G401 (cell line): ENCODE results near the gene XRN1. TPM values are rescaled to one million over a fixed set of nuclear protein-coding genes. Genes with fewer than 3 reads are reported as not detected.
"Not testable (repeated sequence)": the region's sequence is repeated elsewhere in the genome, so short reads cannot be mapped to it uniquely, and the experiment has no call there.

Experiments used
- DNase-seq: peaks from one replicate; pipeline ENCODE4 v3.0.0-alpha.2; 2015; ENCODE audit warnings: low spot score
- in situ Hi-C: cut with HindIII; loops from 2 replicates; pipeline ENCODE4 v1.10.0; 2016; ENCODE audit warnings: low sequenced_read_pairs, mixed read lengths
- total RNA-seq: library from RNA; depleted of rRNA; stranded (reverse); fragments of >200 nt; shearing (Covaris generic); gene quantifications from 2 replicates; pipeline ENCODE4 v1.2.3, GENCODE V29; 2014

Gene XRN1
- total RNA-seq, 1 experiment from 2014 or later = 7.7 TPM

DNA sequence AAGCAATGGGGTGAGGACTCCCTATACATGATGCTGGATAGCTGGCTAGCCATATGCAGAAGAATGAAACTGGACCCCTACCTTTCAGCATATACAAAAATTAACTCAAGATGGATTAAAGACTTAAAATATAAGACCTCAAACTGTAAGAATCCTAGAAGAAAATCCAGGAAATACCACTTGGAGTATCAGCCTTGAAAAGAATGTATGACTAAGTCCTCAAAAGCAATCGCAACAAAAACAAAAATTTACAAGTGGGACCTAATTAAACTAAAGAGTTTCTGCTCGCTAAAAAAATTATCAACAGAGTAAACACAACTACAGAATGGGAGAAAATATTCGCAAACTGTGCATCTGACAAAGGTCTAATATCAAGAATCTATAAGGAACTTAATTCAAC lies 94.3 kb downstream of the XRN1 start:
- in situ Hi-C loops = no loop called here
- DNase-seq = no peak

DNA sequence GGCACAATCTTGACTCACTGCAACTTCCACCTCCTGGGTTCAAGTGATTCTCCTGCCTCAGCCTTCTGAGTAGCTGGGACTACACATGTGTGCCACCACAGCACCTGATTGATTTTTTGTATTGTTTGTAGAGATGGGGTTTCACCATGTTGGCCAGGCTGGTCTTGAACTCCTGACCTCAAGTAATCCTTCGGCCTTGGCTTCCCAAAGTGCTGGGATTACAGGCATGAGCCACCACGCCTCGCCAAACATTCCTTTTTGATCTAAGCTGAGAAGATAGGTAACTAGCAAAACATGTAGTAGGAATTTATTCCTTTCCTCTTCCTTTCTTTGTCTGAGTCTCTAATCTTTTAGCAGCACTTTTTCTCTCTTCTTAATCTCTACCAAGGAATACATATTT lies 95.1 kb downstream of the XRN1 start:
- in situ Hi-C loops, DNase-seq: not testable (repeated sequence)

DNA sequence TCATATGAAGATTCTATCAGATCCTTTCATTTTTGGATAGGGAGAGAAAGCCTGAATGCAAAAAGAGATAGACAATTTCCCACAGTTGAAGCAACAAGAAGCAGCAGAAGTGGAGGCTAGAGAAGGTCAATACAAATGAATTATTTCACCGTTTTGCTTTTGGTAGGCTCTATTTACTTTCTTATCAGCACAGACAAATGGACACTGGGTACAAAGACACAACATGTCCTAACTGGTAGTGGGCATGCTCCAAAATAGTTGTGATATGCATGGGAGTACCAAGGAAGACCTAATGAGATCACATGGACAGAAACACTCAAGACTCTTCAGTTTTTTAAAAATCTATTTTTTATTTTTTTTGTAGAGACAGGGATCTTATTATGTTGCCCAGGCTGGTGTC lies 99.4 kb downstream of the XRN1 start:
- in situ Hi-C loops = no loop called here
- DNase-seq = no peak

DNA sequence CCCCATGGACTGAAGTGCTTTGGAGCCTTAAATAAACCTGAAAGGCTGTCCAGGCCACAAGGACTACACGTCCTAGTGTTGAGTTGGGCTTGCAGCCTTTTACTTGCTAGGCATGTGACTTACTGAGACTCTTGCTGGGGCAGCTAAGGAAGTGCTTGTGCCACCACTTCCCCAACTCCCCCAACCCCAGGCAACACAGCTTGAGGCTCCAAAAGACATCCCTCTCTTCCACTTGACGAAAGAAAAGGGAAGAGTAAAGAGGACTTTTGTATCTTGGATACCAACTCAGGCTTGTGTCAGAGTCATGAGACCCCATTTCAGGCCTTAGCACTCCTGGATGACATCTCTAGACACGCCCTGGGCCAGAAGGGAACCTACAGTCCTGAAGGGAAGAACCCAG lies 109.8 kb downstream of the XRN1 start:
- no peak for DNase-seq
- in situ Hi-C loops = no loop called here

DNA sequence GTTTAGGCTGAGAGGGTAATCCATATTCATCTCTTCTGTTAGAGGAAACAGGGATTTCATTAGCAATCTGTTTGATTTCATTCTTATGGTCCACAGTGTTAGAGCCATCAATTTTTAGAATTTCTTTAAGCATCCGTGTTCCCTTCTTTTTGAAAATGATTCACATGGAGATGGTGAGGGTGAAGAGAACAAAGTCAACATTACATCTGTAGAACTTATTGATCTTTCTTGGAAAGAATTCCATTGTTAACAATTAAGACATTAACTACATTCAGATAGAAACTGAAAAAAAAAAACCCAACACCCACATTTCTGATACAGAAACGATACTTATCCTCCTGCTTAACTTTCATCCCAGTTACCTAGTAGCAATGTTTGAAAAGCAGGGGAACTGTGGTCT lies 115.4 kb downstream of the XRN1 start:
- DNase-seq = no peak
- in situ Hi-C loops = no loop called here

DNA sequence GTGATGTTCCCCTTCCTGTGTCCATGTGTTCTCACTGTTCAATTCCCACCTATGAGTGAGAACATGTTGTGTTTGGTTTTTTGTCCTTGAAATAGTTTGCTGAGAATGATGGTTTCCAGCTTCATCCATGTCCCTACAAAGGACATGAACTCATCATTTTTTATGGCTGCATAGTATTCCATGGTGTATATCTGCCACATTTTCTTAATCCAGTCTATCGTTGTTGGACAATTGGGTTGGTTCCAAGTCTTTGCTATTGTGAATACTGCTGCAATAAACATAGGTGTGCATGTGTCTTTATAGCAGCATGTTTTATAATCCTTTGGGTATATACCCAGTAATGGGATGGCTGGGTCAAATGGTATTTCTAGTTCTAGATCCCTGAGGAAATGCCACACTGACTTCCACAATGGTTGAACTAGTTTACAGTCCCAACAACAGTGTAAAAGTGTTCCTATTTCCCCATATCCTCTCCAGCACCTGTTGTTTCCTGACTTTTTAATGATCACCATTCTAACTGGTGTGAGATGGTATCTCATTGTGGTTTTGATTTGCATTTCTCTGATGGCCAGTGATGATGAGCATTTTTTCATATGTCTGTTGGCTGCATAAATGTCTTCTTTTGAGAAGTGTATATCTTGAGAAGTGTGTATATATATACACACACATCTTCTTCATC lies 123.4 kb downstream of the XRN1 start:
- in situ Hi-C loops, DNase-seq: not testable (repeated sequence)

DNA sequence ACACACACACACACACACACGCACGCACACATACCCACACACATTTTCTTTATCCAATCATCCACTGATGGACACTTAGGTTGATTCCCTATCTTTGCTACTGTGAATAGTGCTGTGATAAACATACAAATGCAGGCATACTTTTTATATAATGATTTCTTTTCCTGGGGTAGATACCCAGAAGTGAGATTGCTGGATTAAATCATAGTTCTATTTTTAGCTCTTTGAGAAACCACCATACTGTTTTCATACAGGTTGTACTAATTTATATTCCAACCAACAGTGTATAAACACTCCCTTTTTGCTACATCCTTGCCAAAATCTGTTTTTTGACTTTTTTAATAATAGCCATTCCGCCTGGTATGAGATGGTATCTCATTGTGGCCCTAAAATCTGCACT lies 127.9 kb downstream of the XRN1 start:
- no peak for DNase-seq
- in situ Hi-C loops = no loop called here

DNA sequence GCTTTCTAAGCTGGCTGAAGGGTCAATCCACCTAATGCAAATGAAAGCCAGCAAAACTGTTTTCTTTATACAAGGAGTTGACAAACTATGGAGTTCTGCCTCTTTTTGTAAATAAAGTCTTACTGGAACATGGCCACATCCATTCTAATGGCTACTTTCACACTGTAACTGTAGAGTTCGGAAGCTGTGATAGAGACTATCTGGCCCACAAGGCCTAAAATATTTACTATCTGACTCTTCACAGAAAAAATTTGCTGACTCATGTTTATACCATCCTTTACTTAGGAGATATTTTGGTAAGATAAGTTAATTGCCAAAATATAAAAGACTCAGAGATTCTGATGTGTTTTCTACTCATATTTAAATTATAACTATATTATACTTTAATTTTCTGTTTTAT lies 128.7 kb downstream of the XRN1 start:
- in situ Hi-C loops = no loop called here
- no peak for DNase-seq

DNA sequence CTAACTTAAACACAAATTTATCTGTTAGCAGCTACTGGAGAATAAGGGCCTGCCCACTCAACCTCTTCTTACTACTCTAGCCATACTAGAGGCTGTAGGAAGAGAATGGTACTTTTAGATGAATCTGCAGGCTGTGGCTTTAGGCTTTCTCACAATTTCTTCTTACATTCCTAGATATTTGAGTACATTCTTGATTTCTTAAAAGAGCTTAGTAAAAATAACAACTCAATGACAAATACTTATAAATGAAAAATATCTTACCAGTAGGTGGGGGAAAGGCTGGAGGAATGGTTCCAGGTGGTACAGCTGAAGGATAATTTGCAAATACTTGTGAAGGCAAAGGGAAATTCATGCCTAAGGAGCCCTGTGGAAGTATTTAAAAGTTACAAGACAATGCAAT lies 129.5 kb downstream of the XRN1 start:
- DNase-seq = no peak
- in situ Hi-C loops = no loop called here

DNA sequence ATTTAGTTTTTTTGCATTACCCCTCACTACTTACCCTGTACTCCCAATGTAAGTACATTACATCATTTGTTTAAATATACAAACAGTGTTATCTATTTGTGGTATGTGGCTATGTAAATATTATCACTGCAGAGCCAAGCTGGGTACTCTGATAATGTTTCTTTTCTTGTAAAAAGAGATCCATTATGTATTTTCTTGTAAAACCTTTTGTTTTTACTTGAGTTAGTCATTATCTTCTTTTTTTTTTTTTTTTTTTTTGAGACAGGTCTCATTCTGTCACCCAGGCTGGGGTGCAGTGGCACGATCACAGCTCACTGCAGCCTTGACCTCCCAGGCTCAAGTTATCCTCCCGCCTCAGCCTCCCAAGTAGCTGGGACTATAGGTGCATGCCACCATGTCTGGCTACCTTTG lies 131.9 kb downstream of the XRN1 start:
- DNase-seq, in situ Hi-C loops: not testable (repeated sequence)

DNA sequence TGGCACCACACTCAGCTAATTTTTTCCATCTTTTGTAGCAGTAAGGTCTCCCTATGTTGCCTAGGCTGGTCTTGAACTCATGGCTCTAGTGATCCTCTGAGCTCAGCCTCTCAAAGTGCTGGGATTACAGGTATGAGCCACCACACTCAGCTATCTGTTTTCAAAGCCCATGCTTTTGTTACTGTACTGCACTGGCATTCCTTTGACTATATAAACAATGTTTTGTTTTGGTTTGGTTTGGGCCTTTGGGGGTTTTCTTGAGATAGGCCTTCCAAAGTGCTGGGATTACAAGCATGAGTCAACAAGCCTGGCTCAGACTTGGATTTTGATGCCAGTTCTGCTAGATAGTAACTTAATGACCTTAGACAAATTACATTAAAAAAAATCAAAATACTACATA lies 132.8 kb downstream of the XRN1 start:
- no peak for DNase-seq
- in situ Hi-C loops = no loop called here

DNA sequence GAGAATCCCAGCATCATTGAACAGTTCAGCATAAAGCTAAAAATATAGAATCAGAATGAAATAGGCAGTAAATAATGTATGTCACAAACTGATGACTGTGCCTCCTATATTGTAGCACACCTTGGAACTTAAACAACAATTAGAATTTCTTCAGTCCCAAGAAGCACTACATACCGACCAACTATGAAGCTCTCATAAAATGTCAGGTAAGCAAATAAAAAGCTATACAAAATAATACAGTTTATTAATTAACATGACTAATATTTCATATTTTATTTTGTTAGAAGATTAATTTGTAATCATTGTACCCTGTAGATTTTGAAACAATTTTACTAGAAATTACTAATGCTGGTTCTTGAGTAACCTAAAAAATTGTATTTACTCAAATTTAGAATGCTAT lies 137.4 kb downstream of the XRN1 start:
- DNase-seq = no peak
- in situ Hi-C loops = no loop called here

DNA sequence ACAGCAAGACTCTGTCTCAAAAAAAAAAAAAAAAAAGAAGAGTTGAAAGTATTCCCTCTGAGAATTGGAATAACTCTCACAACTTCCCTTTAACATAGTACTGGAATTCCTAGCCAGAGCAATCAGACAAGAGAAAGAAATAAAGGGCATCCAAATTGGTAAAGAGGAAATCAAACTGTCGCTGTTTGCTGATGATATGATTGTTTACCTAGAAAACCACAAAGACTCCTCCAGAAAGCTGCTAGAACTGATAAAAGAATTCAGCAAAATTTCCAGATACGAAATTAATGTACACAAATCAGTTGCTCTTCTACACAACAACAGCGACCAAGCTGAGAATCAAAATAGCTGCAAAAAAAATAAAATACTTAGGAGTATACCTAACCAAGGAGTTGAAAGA lies 145.0 kb downstream of the XRN1 start:
- DNase-seq, in situ Hi-C loops: not testable (repeated sequence)

DNA sequence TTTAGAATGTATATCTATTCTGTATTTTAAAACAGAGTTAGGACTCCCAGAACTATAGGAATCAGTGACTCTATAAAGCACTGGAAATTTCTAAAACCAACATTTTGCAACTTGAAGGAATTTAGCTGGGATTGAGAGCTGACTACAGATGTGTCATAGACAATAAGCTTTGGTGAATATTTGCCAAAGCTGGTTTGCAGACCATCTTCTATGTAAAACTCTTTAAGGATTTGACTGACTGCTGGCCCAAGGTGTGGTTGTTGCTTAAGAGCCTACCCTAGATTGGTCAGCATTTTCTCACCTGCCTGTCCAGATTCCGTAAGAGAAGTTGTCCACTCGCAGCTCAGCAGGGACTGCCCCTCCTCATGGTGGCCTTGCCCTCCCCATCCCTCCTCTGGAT lies 149.2 kb downstream of the XRN1 start:
- in situ Hi-C loops = no loop called here
- no peak for DNase-seq

DNA sequence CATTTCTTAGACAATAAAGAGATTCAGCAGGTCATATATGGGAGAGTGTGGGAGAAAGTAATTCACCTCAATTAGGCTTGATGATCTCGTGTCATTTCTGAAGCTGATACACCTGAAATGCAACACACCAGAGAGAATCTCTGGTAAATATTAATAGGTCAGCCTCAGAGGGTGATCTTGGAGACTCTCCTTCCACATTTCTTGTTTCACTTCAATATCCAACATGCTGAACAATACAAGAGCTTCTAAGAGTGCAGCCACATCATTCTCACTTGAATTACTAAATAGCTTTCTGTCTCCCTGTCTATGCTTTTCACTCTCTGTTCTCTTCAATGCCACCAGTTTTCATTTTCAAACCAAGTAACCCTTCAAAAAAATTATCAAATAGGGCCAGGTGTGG lies 151.3 kb downstream of the XRN1 start:
- in situ Hi-C loops = no loop called here
- DNase-seq = no peak

DNA sequence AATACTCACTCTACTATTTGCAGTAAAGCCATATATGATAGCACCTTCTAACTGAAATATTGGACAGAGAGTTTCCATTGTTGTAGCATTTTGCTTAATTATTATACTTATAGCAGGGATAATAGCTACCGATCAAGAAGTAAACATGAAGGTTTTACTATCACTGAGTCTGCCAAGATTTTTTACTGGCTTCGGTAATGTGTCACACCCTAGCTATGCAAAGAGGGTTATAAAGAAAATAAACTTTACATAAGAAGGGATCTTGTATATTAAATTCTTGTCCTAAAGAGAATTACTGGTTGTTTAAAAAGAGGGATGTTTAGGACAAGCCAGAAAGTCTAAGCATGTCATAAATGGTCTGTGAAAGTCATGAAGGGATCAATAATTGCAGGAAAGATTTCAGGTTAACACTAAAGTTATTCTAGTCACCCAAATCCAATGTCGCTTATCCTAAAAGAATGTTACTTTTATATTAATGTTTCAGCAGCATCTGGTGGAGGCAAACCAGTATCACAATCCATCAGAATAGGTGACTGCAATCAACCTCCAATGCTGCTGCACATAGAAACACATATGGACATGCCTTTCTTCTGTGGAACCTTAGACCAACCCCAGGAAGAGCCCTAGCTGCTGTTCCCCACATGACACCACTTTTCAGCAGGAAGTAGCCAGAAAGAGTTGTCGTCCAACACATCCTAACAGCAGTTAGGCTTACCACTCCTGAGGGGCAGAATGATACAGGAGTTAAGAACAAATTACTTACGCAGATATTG lies 159.8 kb downstream of the XRN1 start:
- in situ Hi-C loops = no loop called here
- DNase-seq = no peak

DNA sequence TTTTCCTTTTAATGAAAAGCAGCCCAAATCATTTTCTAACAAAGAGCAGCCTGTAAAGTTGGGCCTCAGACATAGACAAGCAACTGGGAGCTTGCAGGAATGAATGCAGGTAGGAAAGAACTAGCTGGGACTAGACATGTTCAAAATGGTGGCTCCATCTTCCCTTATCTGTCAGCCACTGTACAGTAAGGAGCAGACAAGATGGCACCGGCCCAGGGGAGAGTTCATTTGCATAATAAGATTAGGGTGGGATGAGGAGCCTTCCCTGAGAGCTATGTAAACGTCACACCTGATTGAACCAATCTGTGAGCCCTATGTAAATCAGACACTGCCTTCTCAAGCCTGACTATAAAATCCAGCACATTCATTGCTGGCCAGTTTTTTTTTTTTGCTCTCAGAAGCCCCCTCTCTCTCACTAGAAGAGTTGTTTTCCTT lies 162.7 kb downstream of the XRN1 start:
- in situ Hi-C loops = no loop called here
- no peak for DNase-seq

DNA sequence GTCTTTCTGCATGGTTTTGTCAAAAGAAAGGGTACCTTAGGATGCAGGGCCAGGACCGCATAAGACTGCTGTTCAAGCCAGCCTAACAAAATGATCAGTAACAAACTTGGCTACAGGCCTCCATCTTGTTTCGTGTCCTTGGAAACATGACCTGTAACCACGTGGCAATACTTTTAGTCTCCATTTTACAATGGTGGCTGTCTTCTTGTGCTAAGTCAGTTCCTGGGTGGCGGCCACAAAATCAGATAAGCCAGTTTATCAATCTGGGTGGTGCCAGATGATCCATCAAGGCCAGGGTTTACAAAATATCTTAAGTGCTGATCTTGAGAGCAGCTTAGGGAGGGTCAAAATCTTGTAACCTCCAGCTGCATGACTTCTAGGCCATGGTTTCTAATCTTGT lies 165.3 kb downstream of the XRN1 start:
- in situ Hi-C loops = no loop called here
- DNase-seq = no peak

DNA sequence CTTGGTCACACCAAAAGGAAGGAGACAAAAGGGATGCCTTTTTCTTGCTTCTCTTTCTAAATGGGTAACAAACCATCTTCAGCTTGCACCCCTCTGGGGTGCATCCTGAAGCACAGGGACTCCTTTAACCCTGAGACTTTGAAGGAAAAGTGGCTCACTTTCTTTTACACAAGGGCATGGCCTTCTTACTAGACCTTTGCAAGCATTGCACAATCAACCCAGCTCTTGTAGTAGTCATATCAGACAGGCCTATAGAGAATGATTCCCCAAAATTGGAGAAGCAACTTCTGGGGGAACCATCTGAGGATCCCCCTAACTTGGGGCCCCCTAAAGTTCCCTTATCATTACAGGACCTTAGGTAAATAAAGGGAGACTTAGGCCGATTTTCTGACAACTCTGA lies 166.4 kb downstream of the XRN1 start:
- in situ Hi-C loops = no loop called here
- no peak for DNase-seq

DNA sequence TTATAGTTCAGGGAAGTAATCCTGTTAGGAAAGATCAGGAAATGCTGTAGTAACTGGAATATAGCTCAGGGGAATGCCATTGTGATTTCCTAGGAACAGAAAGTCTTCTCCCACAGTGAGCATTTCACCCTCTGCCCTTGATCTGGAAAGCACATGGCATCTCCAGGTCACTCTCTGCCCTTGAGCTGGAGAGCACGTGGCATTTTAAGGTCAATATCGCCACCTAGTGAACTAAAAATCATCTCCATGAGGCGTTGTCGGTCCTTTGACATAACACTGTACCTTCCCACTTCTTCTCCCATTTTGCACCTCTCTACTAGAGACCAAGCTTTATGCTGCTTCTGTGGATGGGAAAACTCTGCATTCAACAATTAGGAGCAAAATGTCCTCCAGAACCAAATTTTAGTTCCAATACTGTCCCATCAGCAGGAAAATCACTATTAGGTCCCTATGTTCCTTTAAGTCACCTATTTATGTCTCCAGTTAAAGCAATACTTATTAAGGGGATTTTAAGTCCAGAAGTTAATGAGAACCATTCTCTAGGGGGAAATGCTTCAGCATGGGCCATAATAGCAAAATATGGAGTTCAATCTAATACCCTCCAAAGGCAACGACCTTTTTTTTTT lies 167.8 kb downstream of the XRN1 start:
- DNase-seq = peak; percentile 71
- in situ Hi-C loops = no loop called here
